Measurements from ENCODE around the gene CAP2.

- TF ChIP-seq POLR2AphosphoS5 (IDR thresholded peaks at IDR 0.05) (no peak), CTCF (IDR thresholded peaks at IDR 0.05) (no peak)
Measured at GRCh38 chr6:17593246-17593645, 199.9 kb downstream of the CAP2 start.
